Fibroblast of villous mesenchyme (primary cell): Measurements from ENCODE around the gene TRIM73. TPM values are rescaled to one million over a fixed set of nuclear protein-coding genes. Genes with fewer than 3 reads are reported as not detected.
A peak's percentile ranks its signal among the peaks of the same experiment; 100 is the strongest.
"Not testable (repeated sequence)": the region's sequence is repeated elsewhere in the genome, so short reads cannot be mapped to it uniquely, and the experiment has no call there.

Experiments used
- DNase-seq: peaks from one replicate; pipeline ENCODE4 v3.0.0-alpha.2; 2010; ENCODE audit warnings: low read depth
- H3K4me3 ChIP-seq: 2 replicates; pipeline ENCODE4 v1.5.1; 2011; ENCODE audit warnings: low read depth, mild to moderate bottlenecking, low read length
- total RNA-seq: library from RNA; depleted of rRNA; stranded (reverse); fragments of >200 nt; gene quantifications from 2 replicates; pipeline ENCODE4 v1.2.3, GENCODE V29; 2012

Gene TRIM73
- 0.64 and 0.86 TPM in 2 replicates for total RNA-seq

- not testable (repeated sequence) for H3K4me3 ChIP-seq, DNase-seq
These were observed at the start of gene TRIM73 for GRCh38 chr7:75395329-75395728. TSS of gene TRIM73 (plus strand) at chr7:75395629. CDS start at chr7:75398934, 3,305 bp downstream.

GRCh38 chr7:75358671-75359541, 36.5 kb upstream of the TRIM73 start:
- peak; percentile 2 for DNase-seq
- peak overlapping the region; percentile 45 for H3K4me3 ChIP-seq

GRCh38 chr7:75359542-75359848, 35.9 kb upstream of the TRIM73 start:
- DNase-seq, H3K4me3 ChIP-seq: not testable (repeated sequence)

GRCh38 chr7:75364079-75364478, 31.4 kb upstream of the TRIM73 start:
- H3K4me3 ChIP-seq, DNase-seq: not testable (repeated sequence)

DNA sequence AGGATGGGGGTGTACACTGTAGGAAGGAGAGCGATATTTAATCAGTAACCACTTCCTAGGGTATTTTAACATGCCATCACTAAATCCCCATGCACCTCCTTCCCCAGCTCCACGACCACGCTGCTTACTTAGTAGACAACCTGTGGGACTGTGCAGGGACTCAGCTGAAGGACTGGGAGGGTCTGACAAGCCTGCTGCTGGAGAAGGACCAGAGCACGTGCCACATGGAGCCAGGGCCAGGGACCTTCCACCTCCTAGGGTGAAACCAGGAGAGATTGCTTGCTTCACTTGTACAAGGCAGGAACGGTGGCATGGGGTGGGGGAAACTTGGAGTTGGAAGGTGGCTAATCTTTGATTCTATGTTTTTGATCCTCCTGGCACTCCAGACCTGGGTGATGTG, 28.8 kb upstream of the TRIM73 start:
- not testable (repeated sequence) for H3K4me3 ChIP-seq, DNase-seq

GRCh38 chr7:75367313-75367712, 28.1 kb upstream of the TRIM73 start:
- not testable (repeated sequence) for H3K4me3 ChIP-seq, DNase-seq

GRCh38 chr7:75374144-75374518, 21.3 kb upstream of the TRIM73 start:
- not testable (repeated sequence) for H3K4me3 ChIP-seq, DNase-seq

GRCh38 chr7:75374519-75375317, 20.7 kb upstream of the TRIM73 start:
- not testable (repeated sequence) for H3K4me3 ChIP-seq, DNase-seq

GRCh38 chr7:75393194-75393593, 2.2 kb upstream of the TRIM73 start:
- not testable (repeated sequence) for DNase-seq, H3K4me3 ChIP-seq

DNA sequence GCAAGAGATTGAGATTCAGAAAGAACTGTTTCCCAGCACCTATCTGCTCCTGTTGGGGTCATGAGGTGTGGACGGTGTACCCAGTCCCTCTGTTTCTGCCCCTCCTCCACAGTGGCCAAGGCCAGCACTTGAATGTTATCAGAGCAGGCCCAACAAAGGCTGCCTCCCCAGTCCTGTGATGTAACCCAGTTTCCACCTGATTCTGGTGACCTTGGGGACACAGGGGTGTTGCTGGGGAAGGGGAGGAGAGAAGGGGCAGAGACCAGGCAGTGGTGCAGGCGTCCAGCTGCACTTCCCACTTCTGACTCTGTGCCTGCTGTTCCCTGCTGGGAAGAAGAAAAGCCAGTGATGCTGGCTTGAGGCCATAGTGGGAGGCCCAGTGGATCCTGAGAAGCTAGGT, 2.4 kb downstream of the TRIM73 start:
- not testable (repeated sequence) for DNase-seq, H3K4me3 ChIP-seq

DNA sequence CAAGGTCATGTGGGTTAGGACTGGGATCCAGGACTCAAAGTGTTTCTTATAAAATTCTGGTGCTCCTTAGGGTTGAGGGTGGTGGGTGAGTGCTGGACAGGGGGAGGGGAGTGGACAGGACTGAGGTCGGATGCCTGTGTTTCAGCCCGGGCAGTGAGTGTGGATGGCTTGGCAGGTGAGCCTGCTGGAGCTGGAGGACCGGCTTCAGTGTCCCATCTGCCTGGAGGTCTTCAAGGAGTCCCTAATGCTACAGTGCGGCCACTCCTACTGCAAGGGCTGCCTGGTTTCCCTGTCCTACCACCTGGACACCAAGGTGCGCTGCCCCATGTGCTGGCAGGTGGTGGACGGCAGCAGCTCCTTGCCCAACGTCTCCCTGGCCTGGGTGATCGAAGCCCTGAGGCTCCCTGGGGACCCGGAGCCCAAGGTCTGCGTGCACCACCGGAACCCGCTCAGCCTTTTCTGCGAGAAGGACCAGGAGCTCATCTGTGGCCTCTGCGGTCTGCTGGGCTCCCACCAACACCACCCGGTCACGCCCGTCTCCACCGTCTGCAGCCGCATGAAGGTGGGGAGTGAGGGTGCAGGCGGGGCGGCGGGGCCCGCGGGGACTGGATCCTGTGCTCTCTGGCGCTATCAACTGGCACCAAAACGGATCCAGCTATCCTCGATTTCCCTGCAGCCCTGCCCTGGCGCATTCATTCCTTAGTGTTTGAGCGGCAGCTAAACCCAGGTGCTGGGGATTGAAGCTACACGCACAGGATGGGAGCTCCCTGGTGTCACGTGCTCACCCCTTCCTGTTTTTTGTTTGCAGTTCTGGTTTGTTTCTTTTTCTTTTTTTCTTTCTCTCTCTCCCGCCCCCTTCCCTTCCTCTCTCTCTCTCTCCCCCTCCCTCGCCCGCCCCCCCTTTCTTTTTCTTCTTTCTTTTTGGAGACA, 3.6 kb downstream of the TRIM73 start:
- DNase-seq, H3K4me3 ChIP-seq: not testable (repeated sequence)

DNA sequence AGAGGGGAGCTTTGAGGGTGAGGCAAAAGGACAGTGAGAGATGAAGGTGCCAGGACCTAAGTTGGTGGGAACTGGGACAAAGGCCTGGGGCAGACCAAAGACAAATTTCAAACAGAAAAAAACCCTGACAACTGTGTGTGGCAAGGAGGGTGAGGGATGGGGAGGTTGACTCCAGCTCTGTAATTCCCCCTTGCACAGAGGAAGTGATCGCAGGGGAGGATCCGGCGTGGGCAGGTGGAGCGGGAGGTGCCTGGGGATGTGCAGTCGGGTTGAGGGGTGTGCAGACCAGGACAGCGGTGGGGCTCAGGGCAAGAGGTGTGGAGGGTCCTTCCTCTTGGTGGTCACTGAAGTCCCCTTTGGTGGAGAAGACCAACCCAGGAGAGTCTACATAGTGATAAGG, 5.1 kb downstream of the TRIM73 start:
- not testable (repeated sequence) for H3K4me3 ChIP-seq, DNase-seq

DNA sequence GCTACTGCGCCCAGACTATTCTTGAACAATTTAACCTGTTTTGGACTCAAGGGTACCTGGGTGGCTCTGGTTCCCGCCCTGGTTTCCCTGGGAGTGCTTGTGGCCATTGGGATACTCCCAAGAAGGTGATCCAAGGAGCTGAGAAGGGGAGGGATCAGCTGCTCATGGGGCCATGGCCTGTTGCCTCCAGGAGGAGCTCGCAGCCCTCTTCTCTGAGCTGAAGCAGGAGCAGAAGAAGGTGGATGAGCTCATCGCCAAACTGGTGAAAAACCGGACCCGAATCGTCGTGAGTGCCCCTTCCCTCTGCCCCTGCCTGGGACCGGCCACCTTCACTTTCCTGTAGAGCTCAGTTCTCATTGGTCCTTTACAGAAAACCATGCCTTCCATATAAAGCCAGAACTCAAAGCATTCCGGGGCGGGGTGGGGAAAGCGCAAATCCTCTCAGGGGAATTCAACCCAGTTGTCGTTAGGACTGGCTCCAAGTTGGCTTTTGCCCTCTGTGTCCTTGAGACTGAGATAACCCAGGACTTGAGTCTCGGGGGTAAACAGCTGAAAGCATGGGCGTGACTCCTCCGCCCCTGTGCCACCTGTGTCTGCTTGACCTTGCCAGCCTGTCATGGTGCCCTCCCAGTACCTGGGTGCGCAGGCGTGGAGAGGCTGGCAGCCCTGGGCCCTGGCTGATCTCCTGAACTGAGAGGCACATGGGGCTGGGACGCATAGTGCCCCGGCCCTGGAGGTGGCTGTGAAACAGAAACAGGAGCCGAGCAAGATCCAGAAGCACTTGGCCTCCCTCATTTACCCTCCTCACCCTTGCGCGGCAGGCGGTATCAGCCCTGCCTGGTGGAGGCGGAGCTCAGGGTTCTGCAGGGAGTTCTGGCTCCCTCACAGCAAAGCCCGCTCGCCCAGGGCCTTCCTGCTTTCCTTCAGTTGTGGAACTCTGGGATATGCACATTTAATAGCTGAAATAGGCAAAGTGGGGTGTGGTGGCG, 8.3 kb downstream of the TRIM73 start:
- not testable (repeated sequence) for DNase-seq, H3K4me3 ChIP-seq

DNA sequence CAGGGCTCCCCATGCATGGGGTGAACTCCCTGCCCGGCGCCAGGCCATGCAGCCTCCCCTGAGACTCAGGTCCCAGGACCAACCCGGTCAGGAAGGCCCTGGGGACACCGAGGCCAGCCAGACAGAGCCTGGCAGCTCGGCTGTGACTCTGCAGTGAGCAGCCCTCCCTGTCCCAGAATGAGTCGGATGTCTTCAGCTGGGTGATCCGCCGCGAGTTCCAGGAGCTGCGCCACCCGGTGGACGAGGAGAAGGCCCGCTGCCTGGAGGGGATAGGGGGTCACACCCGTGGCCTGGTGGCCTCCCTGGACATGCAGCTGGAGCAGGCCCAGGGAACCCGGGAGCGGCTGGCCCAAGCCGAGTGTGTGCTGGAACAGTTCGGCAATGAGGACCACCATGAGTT, 9.2 kb downstream of the TRIM73 start:
- not testable (repeated sequence) for H3K4me3 ChIP-seq, DNase-seq

- not testable (repeated sequence) for DNase-seq
- H3K4me3 ChIP-seq = peak overlapping the region; percentile 34
These were observed 14.7 kb downstream of the TRIM73 start for GRCh38 chr7:75409880-75410822.

GRCh38 chr7:75410823-75411173, 15.4 kb downstream of the TRIM73 start:
- not testable (repeated sequence) for DNase-seq, H3K4me3 ChIP-seq

GRCh38 chr7:75414204-75414603, 18.8 kb downstream of the TRIM73 start:
- DNase-seq = not testable (repeated sequence)

More at GRCh38 chr7:75414204-75414603, 18.8 kb downstream of the TRIM73 start:
- not testable (repeated sequence) for H3K4me3 ChIP-seq
